Neural progenitor cell (in vitro differentiated cells): ENCODE data around the gene VAV2. TPM values are rescaled to one million over a fixed set of nuclear protein-coding genes. Genes with fewer than 3 reads are reported as not detected.

ENCODE experiments used
- DNase-seq: peaks from one replicate; pipeline ENCODE4 v3.0.0-alpha.2; 2016; ENCODE audit warnings: low spot score
- H2AFZ ChIP-seq: fragments of 200-600 bp; sonication (generic); replicated peaks from 2 replicates; pipeline ENCODE4 v1.6.1; 2016; ENCODE audit warnings: antibody characterized with exemption
- H3F3A ChIP-seq: fragments of 200-600 bp; sonication (generic); 2 replicates; pipeline ENCODE4 v1.6.1; 2016; ENCODE audit warnings: antibody characterized with exemption, low read depth
- H3K27ac ChIP-seq: fragments of 200-600 bp; sonication (generic); 2 replicates; pipeline ENCODE4 v1.5.1; 2016; ENCODE audit warnings: mild to moderate bottlenecking
- H3K27me3 ChIP-seq: fragments of 200-600 bp; sonication (generic); 2 replicates; pipeline ENCODE4 v1.6.1; 2016; ENCODE audit warnings: mild to moderate bottlenecking, moderate library complexity
- H3K36me3 ChIP-seq: fragments of 200-600 bp; sonication (generic); 2 replicates; pipeline ENCODE4 v1.5.1; 2016
- H3K4me1 ChIP-seq: fragments of 200-600 bp; sonication (generic); 2 replicates; pipeline ENCODE4 v1.6.1; 2016; ENCODE audit warnings: mixed run types
- H3K4me2 ChIP-seq: fragments of 200-600 bp; sonication (generic); 2 replicates; pipeline ENCODE4 v1.6.1; 2016
- H3K4me3 ChIP-seq: fragments of 200-600 bp; sonication (generic); 2 replicates; pipeline ENCODE4 v1.5.1; 2016
- H3K79me2 ChIP-seq: fragments of 200-600 bp; sonication (generic); 2 replicates; pipeline ENCODE4 v1.6.1; 2016; ENCODE audit warnings: low read depth
- H3K9ac ChIP-seq: fragments of 200-600 bp; sonication (generic); 2 replicates; pipeline ENCODE4 v1.6.1; 2016
- H3K9me3 ChIP-seq: fragments of 200-600 bp; sonication (generic); 2 replicates; pipeline ENCODE4 v1.5.1; 2016; ENCODE audit warnings: low read depth
- H4K20me1 ChIP-seq: fragments of 200-600 bp; sonication (generic); 2 replicates; pipeline ENCODE4 v1.6.1; 2016; ENCODE audit warnings: low read depth
- H3K27ac Mint-ChIP-seq: 3 replicates; pipeline ENCODE4 v1.8.0; 2021; ENCODE audit warnings: mixed read lengths
- H3K27me3 Mint-ChIP-seq: 2 replicates; pipeline ENCODE4 v1.8.0; 2022; ENCODE audit warnings: low read depth, mild to moderate bottlenecking, inconsistent platforms, moderate library complexity, mixed read lengths; ENCODE audit not compliant: insufficient read depth
- H3K36me3 Mint-ChIP-seq: 3 replicates; pipeline ENCODE4 v1.8.0; 2021; ENCODE audit warnings: mixed read lengths
- H3K4me1 Mint-ChIP-seq: 3 replicates; pipeline ENCODE4 v1.8.0; 2021; ENCODE audit warnings: mixed read lengths
- H3K4me3 Mint-ChIP-seq: 3 replicates; pipeline ENCODE4 v1.8.0; 2021; ENCODE audit warnings: mild to moderate bottlenecking, moderate library complexity, mixed read lengths
- H3K9me3 Mint-ChIP-seq: 3 replicates; pipeline ENCODE4 v1.8.0; 2020; ENCODE audit warnings: mixed read lengths
- EZH2 ChIP-seq: fragments of 200-600 bp; sonication (generic); IDR thresholded peaks from 2 replicates; pipeline ENCODE4 v1.6.1; 2017; ENCODE audit warnings: antibody characterized with exemption, mild to moderate bottlenecking, moderate library complexity
- EZH2phosphoT487 ChIP-seq: fragments of 200-600 bp; sonication (generic); IDR thresholded peaks from 2 replicates; pipeline ENCODE4 v1.6.1; 2017; ENCODE audit warnings: antibody characterized with exemption
- total RNA-seq: library from RNA; depleted of rRNA; stranded (reverse); fragments of >200 nt; gene quantifications from 2 replicates; pipeline ENCODE4 v1.2.3, GENCODE V29; 2015; ENCODE audit warnings: low replicate concordance
- TF ChIP-seq, protein P1 (sequence below): fragments of 200-600 bp; sonication (generic); IDR thresholded peaks from 2 replicates; pipeline ENCODE4 v1.5.1; 2017; ENCODE audit warnings: antibody characterized with exemption, mild to moderate bottlenecking

The VAV2 gene
- total RNA-seq, 1 donor from 2014 or later: 12.9 TPM

DNA sequence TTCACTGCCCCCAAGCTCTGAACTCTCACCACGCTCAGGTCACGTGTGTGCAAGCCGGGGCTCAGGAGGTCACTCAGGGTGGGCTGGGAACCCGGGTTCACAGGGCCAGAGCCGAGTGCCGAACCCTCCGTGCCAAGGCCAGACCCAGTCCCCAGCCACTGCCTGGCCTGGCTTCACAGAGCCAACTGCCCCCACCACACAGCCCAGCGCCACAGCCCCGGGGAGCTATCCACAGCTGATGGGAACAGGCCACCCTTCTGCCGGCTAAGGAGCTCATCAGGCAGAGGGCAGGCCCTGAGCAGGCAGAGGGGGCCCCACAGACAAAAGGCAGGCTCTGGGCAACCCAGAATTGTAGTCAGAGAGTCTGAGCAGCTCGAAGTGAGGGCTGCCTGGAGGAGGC, 117.0 kb downstream of the VAV2 start:
- Mint-ChIP-seq H3K4me1 (peaks cover 59% of the 10 kb centered on the region), H3K27me3 (peaks cover 4% of the 10 kb centered on the region), H3K4me3 (no peak overlapping the region), H3K27ac (no peak overlapping the region), H3K36me3 (peaks cover 7% of the 10 kb centered on the region), H3K9me3 (no peaks in the 10 kb centered on the region)
- DNase-seq: no peak
- Histone ChIP-seq H3K9me3 (no peaks in the 10 kb centered on the region), H3F3A (no peaks in the 10 kb centered on the region), H3K27ac (no peak overlapping the region), H3K36me3 (no peaks in the 10 kb centered on the region), H3K4me3 (no peak overlapping the region), H3K27me3 (no peaks in the 10 kb centered on the region), H3K4me1 (peaks cover 17% of the 10 kb centered on the region), H3K4me2 (peak overlapping the region; percentile 13), H3K9ac (no peak overlapping the region), H2AFZ (no peak overlapping the region), H3K79me2 (peaks cover 55% of the 10 kb centered on the region), H4K20me1 (peaks cover 66% of the 10 kb centered on the region)
- no peak for TF ChIP-seq EZH2phosphoT487
- TF ChIP-seq, protein P1, sequence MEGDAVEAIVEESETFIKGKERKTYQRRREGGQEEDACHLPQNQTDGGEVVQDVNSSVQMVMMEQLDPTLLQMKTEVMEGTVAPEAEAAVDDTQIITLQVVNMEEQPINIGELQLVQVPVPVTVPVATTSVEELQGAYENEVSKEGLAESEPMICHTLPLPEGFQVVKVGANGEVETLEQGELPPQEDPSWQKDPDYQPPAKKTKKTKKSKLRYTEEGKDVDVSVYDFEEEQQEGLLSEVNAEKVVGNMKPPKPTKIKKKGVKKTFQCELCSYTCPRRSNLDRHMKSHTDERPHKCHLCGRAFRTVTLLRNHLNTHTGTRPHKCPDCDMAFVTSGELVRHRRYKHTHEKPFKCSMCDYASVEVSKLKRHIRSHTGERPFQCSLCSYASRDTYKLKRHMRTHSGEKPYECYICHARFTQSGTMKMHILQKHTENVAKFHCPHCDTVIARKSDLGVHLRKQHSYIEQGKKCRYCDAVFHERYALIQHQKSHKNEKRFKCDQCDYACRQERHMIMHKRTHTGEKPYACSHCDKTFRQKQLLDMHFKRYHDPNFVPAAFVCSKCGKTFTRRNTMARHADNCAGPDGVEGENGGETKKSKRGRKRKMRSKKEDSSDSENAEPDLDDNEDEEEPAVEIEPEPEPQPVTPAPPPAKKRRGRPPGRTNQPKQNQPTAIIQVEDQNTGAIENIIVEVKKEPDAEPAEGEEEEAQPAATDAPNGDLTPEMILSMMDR: no peak
- TF ChIP-seq EZH2: no peak

DNA sequence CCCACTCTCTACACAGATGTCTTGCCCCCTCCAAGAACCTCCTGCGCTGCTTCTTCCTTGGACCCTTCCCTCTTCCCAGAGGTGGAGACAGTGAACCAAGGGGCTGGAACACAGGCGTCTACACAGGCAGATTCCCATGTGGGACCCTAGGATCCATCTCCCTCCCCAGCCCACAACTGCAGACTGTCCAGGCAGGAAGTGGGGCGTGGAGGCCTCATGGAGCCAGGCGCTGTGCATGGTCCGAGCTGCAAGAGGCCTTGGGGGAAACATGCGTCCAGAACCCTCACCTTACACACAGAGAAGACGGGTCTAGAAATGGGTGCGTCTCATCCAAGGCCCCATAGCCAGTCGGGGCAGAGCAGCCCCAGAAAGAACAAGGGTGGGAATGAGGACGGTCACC, 117.5 kb downstream of the VAV2 start:
- no peak overlapping the region for H3K4me3 ChIP-seq
- no peaks in the 10 kb centered on the region for H3K9me3 ChIP-seq
- H3K27ac ChIP-seq: no peak overlapping the region
- H3K4me1 ChIP-seq: peaks cover 17% of the 10 kb centered on the region
- no peak overlapping the region for H3K4me2 ChIP-seq
- peaks cover 4% of the 10 kb centered on the region for H3K27me3 Mint-ChIP-seq
- no peak for TF ChIP-seq EZH2
- no peak for TF ChIP-seq EZH2phosphoT487
- TF ChIP-seq, protein P1: no peak
- peaks cover 66% of the 10 kb centered on the region for H4K20me1 ChIP-seq
- H3K9me3 Mint-ChIP-seq: no peaks in the 10 kb centered on the region
- peaks cover 60% of the 10 kb centered on the region for H3K4me1 Mint-ChIP-seq
- peaks cover 10% of the 10 kb centered on the region for H3K36me3 Mint-ChIP-seq
- H3K27ac Mint-ChIP-seq: peak overlapping the region; percentile 83
- H3K27me3 ChIP-seq: no peaks in the 10 kb centered on the region
- H2AFZ ChIP-seq: no peak overlapping the region
- no peaks in the 10 kb centered on the region for H3K36me3 ChIP-seq
- peaks cover 55% of the 10 kb centered on the region for H3K79me2 ChIP-seq
- no peaks in the 10 kb centered on the region for H3F3A ChIP-seq
- DNase-seq: no peak
- H3K9ac ChIP-seq: no peak overlapping the region
- H3K4me3 Mint-ChIP-seq: no peak overlapping the region

DNA sequence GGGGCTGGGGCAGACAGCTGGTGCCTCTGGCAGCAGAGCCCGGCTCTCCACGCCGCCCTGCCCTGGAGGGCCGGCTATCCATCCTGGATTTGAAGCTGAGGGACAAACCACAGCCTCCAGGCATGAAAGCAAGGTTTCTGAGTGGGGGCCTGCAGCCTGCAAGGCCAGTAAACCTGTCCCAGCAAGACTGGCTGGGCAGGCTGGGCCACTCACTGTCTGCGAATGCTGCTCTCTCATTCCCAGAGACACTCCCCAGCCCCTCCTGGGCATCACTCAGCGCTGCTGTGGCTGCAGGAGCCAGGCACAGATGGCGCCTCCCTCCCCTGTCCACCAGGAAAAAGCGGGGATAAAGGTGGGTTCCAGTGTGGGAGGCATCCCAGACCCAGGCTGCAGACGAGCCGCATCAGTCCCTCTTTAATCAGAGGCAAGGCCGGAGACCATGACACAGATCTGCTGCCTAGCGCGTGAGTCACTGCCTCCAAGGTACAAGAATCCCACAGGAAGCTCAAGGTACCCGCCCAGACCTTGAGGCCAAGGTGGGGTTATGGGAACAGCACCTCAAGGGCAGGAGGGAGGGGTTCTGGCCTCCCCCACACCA, 118.0 kb downstream of the VAV2 start:
- Histone ChIP-seq H3K9me3 (no peaks in the 10 kb centered on the region), H3K9ac (no peak overlapping the region), H4K20me1 (peaks cover 62% of the 10 kb centered on the region), H3K4me2 (no peak overlapping the region), H3K27ac (no peak overlapping the region), H3K4me1 (peaks cover 17% of the 10 kb centered on the region), H3K36me3 (no peaks in the 10 kb centered on the region), H3K27me3 (no peaks in the 10 kb centered on the region), H2AFZ (no peak overlapping the region), H3F3A (no peaks in the 10 kb centered on the region), H3K4me3 (no peak overlapping the region), H3K79me2 (peaks cover 54% of the 10 kb centered on the region)
- Mint-ChIP-seq H3K36me3 (peaks cover 12% of the 10 kb centered on the region), H3K27ac (peak overlapping the region; percentile 83), H3K4me3 (no peak overlapping the region), H3K27me3 (peaks cover 4% of the 10 kb centered on the region), H3K4me1 (peaks cover 57% of the 10 kb centered on the region), H3K9me3 (no peaks in the 10 kb centered on the region)
- DNase-seq: no peak
- no peak for TF ChIP-seq EZH2phosphoT487

DNA sequence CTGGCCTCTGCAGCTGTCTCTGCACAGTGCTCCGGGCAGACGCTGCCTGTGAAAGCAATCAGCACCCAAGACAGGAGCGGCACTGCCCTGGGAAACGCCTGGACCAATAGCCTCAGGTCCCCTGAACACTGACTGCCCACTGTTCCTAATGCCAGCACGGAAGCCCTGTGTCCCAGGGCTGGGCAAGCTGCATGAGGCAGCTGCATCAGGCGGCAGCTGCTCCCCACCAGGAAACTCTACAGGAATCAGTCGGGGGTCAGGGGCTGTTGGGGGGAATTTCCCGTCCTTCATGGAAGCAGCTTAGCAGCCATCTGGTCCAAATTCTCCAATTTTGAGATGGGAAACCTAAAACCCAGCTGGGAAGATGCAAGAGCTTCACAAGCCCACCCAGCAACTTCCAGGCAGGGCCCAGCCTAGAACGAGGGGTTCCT, 118.6 kb downstream of the VAV2 start:
- Histone ChIP-seq H3K27ac (no peak overlapping the region), H3K79me2 (peaks cover 57% of the 10 kb centered on the region), H3K27me3 (no peaks in the 10 kb centered on the region), H3K4me1 (peaks cover 17% of the 10 kb centered on the region), H3K9ac (no peak overlapping the region), H3K9me3 (no peaks in the 10 kb centered on the region), H3K4me2 (no peak overlapping the region), H4K20me1 (peaks cover 56% of the 10 kb centered on the region), H3F3A (no peaks in the 10 kb centered on the region), H3K4me3 (no peak overlapping the region), H3K36me3 (no peaks in the 10 kb centered on the region), H2AFZ (no peak overlapping the region)
- DNase-seq: no peak
- Mint-ChIP-seq H3K27ac (no peak overlapping the region), H3K36me3 (peaks cover 12% of the 10 kb centered on the region), H3K9me3 (no peaks in the 10 kb centered on the region), H3K4me3 (no peak overlapping the region), H3K4me1 (peaks cover 54% of the 10 kb centered on the region), H3K27me3 (peaks cover 6% of the 10 kb centered on the region)
- TF ChIP-seq EZH2: no peak
- no peak for TF ChIP-seq EZH2phosphoT487
- TF ChIP-seq, protein P1: no peak
